Stimulated activated CD8-positive, alpha-beta memory T cell treated with anti-CD3 and anti-CD28 coated beads, Interleukin-4, amount 100 ng/mL, for 1 hour (primary cell): ENCODE results near the gene CTSD.
"Not testable (repeated sequence)": the region's sequence is repeated elsewhere in the genome, so short reads cannot be mapped to it uniquely, and the experiment has no call there.

ENCODE experiments used
- DNase-seq, 2 donors: peaks; one replicate each; pipeline ENCODE4 v3.0.0-alpha.2; 2020; ENCODE audit warnings: low read depth in 2 of 2, low spot score in 1 of 2

CTSD gene

GRCh38 chr11:1763796-1764661 lies at the start of gene CTSD:
TSS of gene CTSD (minus strand) at chr11:1763927. CDS start at chr11:1763859, 68 bp downstream.
- DNase-seq: peak; percentile 73 to 82

DNA sequence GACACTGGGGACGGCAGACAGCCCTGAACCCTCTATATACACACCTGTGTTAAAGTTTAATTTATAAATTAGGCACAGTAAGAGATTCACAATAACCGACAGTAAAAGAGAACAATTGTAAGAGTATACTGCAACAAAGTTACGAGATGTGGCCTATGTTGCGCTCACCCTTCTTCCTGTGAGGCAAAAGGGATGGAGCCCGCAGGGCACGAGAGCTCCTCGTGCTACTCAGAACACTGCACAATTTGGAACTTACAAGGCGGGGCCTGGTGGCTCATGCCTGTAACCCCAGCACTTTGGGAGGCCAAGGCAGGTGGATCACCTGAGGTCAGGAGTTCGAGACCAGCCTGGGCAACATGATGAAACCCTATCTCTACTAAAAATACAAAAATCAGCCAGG lies 49.6 kb upstream of the CTSD start:
- DNase-seq: not testable (repeated sequence)

DNA sequence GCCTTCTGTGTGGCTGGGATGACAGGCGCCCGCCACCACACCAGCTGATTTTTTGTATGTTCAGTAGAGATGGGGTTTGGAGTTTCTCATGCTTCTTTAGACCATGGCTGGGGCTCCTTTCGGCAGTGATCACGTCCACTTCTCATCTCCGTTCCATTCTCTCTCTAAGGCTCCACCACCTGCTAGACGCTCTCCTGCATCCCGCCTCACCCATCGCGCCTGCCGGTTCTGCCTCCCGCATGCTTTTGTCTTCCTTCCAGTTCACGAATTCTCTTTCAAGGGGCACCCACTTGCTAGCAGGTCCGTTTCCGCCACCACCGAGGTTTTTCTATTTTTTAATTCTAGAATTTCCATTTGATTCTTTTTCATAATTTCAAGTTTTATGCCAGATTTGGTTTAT lies 49.1 kb upstream of the CTSD start:
- DNase-seq: no peak

DNA sequence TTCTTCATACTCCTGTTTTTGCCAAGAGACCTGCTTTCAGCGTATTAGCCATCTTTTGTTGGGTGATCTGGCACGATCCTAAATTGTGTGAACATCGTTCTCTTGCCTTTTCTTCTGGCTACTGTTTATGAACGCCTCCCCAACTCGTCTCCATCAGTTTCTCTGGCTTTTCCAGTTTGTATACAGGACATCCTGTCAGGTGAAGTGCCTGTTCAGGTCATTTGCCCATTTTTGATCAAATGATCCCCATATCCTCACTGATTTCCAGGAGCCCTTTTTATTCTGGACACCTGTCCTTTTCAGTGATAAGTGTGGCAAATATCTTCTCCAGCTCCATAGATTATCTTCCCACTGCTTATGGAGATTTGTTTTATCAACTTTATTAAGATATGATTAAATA lies 48.5 kb upstream of the CTSD start:
- no peak for DNase-seq

DNA sequence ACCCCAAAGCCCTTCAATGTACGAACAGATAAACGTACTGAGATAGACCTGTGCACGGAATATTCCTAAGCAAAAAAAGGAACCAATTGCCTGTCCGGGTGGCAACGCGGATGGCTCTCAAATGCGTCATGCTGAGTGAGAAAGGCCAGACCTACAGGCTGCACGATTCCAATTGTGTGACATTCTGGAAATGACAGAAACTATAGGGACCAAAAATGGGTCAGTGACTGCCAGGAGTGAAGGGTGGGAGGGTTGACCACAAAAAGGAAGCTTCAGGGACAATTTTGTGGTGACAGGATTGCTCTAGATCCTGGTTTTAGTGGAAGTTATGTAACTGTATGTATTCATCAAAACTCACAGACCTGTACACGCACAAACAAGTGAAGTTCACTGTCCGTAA lies 47.0 kb upstream of the CTSD start:
- DNase-seq: no peak

DNA sequence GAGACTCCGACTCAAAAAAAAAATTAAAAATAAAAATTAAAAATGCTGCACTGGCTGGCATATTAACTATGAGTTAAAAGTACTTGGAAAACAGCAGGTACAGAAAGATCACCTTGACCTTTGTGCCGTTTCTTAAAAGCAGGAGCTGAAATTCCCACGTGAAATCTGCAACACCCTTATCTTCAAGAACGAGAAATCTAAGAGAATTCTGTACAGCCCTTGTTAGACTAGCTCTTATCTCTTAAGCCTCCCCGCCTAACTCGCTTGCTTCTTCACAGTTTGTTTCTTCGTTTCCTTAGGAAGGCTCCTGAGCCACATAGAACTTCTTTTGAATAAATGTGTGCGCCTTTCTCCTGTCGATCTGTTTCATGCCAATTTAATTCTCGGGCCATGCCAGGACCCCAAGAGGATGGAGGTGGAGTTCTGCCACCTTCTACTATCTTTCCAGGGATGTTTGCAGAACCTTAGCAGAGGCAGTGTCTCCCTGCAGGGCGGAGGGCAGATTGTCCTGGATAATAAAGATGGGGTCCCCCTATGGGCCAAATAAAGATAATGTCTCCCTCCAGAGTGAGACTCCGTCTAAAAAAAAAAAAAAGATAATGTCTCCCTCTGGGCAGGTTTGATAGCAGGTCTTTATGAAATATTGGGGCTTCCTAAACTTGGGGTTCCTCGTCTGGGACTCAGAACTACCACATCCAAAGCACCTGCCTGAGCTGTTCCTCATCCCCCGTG lies 43.7 kb upstream of the CTSD start:
- DNase-seq: no peak

GRCh38 chr11:1805525-1805924 lies 41.8 kb upstream of the CTSD start:
- DNase-seq: no peak

DNA sequence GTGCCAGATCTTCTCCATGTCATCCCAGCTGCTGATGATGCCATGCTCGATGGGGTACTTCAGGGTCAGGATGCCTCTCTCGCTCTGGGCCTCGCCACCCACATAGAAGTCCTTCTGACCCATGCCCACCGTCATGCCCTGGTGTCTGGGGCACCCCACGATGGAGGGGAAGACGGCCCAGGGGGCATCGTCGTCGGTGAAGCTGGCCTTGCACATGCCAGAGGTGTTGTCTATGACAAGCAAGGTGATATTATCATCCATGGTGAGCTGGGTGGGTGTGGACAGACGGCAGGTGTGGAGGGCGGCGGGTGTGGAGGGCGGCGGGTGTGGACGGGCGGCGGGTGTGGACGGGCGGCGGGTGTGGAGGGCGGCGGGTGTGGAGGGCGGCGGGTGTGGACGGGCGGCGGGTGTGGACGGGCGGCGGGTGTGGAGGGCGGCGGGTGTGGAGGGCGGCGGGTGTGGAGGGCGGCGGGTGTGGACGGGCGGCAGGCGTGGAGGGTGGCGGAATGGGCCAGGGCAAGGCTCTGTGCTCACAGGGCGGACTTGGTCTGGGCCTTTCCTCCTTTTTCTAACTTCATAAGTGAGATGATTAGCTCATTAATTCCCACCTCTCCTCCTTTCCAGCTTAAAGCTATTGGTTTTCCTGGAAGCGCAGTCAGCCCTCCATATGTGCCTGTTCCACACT lies 40.2 kb upstream of the CTSD start:
- DNase-seq: not testable (repeated sequence)

DNA sequence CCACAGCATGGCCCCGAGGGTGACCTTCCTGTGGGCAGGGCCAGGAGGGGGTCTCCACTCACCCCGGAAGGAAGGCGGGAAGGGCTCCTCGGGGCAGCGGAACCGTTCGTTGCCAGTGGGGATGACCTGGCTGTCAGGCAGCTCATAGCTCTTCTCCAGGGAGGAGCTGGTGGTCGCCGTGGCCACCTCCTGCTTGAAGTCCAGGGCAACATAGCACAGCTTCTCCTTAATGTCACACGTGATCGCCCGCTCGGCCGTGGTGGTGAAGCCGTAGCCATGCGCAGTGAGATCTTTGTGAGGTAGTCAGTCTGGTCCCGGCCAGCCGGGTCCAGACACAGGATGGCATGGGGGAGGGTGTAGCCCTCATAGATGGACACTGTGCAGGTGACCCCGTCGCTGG lies 39.5 kb upstream of the CTSD start:
- DNase-seq: no peak

DNA sequence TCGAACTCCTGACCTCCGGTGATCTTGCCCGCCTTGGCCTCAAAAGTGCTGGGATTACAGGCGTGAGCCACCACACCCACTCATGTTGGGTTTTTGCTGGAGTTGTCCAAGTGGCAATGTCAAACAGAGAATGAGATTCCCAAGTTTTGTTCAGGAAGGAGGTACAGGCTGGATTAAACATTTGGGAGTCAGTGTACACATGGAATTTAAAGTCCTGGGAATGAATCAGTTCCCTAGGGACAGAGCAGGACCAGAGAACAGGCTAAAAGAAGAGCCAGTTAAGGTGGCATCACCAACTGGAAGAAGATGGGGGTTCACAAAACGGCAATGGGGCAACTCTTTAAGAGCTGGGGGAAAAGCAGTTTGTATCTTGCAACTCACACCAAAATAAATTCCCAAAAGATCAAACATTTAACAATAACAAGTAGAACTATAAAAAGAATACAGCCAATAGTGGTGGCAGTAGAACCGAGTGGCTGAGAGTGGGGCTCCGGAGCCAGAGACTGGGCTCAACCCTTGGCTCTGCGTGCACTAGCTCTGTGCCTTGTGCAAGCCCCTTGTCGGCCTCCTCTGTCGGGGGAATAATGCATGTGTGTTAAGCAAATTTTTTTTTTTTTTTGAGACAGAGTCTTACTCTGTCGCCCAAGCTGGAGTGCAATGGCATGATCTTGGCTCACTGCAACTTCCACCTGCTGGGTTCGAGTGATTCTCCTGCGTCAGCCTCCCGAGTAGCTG lies 33.8 kb upstream of the CTSD start:
- DNase-seq: no peak

DNA sequence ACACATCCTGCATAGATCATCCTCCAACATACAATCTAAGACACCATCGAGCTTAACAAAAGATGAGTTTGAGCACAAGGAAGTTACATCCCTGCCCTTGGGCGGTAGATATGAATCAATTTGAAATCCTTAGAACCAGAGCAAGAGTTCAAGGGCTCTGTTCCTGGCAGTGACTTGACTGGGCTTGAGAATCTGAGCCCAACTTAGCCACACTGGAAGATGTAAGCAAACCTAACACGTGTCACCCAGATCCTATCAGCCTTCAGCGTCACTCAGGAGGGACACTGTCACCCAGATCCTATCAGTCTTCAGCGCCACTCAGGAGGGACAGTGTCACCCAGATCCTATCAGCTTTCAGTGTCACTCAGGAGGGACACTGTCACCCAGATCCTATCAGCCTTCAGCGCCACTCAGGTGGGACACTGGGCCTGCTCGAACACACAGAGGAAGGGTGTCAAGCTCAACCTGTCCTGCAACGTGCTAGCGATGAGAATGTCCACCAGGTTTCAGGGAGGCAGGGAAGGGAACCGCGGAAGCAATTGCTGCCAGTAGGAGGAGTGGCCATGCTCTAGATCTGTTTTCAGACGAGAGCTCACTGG lies 32.8 kb upstream of the CTSD start:
- no peak for DNase-seq

DNA sequence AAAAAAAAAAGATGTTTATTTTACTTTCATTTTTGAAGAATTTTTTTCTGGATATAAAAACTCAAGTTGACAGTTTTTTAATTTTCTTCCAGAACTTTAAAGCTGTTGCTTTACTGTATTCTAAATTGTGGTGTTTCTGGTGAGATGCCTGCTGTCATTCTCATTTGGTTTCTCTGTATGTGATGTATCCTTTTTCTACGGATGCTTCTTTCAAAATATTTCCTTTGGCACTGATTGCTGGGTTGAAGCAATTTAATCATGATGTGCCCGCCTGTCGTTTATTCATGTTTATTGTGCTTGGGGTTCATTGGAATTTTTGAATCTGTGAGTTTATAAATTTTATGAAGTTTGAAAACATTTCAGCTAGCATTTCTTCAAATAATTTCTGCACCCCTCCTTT lies 29.4 kb upstream of the CTSD start:
- no peak for DNase-seq

- DNase-seq: no peak
Measured at GRCh38 chr11:1792461-1792860, 28.7 kb upstream of the CTSD start.

- DNase-seq: no peak
Measured at GRCh38 chr11:1791912-1792311, 28.2 kb upstream of the CTSD start.

DNA sequence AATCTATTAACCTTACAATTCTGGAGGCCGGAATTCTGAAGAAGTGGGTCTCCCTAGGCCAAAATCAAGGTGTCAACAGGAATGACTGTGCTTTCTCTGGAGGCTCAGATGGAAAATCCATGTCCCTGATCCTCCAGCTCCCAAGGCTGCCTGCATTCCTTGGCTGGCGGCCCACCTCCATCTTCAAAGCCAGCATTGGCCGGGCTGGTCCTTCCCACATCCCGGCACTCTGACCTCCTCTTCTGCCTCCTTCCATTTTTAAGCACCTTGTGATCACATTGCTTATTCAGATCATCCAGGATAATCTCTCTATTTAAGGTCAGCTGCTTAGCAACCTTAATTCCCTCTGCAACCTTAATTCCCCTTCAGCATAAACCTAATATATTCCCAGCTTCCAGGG lies 22.7 kb upstream of the CTSD start:
- DNase-seq: no peak

- DNase-seq: no peak
Measured at GRCh38 chr11:1785749-1786413, 22.2 kb upstream of the CTSD start.

- DNase-seq: no peak
Measured at GRCh38 chr11:1784761-1785650, 21.3 kb upstream of the CTSD start.

DNA sequence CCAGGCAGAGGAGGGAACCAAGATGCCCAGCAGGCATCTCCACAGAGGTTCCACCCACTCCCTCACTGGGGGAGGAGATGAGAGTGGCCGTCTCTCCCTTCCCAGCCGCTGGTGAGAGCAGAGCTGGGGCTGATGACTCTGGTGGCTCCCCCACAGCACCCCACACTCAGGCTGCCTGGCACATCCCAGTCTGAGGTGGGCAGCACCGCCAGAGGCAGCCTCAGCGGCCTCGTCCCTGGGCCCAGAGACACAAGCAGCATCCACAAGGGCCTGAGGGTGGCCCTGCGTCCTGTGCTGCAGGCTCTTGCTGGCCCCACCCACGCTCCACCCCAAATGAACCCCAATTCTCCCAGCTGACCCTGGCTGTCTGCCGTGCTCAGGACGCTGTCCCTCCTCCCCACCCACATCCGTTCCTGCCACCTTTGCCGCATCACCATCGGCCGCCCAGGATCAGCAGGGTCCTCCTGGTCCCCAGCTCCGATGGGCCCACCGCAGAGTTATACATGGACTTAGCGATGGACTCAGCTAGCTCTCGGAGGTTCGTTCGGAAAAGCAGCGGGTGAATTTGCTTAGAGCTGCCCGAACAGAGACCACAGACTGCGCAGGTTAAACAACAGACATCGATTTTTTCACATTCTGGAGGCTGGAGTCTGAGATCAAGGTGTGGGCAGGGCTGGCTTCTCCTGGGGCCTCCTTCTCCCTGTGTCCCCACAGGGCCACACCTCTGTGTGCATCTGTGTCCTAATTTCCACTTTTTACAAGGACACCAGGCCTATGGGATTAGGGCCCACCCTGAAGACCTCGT lies 20.2 kb upstream of the CTSD start:
- no peak for DNase-seq
